Gastroesophageal sphincter (tissue), 4 donors: Measurements from ENCODE around the gene ZMIZ1. TPM values are rescaled to one million over a fixed set of nuclear protein-coding genes. Genes with fewer than 3 reads are reported as not detected.
A peak's percentile ranks its signal among the peaks of the same experiment; 100 is the strongest.

Experiments
- ATAC-seq: fragments of 150-250 bp; one replicate; pipeline ENCODE4 v1.9.1; 2016; ENCODE audit warnings: mild to moderate bottlenecking, moderate library complexity
- H3K27ac ChIP-seq, 4 donors: fragments of 200-600 bp; sonication (generic) in 3 of 4; 1 replicate in 3 of 4; 2 replicates in 1 of 4; pipeline ENCODE4 v1.5.1; 2016 to 2019
- H3K27me3 ChIP-seq: fragments of 200-600 bp; sonication (generic); one replicate; pipeline ENCODE4 v1.5.1; 2019
- H3K36me3 ChIP-seq, 2 donors: fragments of 200-600 bp; sonication (generic); one replicate each; pipeline ENCODE4 v1.5.1; 2019; ENCODE audit warnings: control low read depth in 1 of 2
- H3K4me1 ChIP-seq, 3 donors: fragments of 200-600 bp; sonication (generic); 1 replicate in 2 of 3; 2 replicates in 1 of 3; pipeline ENCODE4 v1.5.1; 2016 to 2019; ENCODE audit warnings: control low read depth in 2 of 3
- H3K4me3 ChIP-seq, 2 donors: fragments of 200-600 bp; sonication (generic); one replicate each; pipeline ENCODE4 v1.5.1; 2019; ENCODE audit warnings: mild to moderate bottlenecking in 1 of 2, moderate library complexity in 1 of 2
- H3K9me3 ChIP-seq, 3 donors: fragments of 200-600 bp; sonication (generic); one replicate each; pipeline ENCODE4 v1.5.1; 2017 to 2019; ENCODE audit warnings: control low read depth in 2 of 3
- CTCF ChIP-seq, 4 experiments: fragments of 200-600 bp in 2 of 4; fragments of 450-650 bp in 2 of 4; sonication (generic) in 1 of 4; IDR thresholded peaks; one replicate each; pipeline ENCODE4 v1.5.1; 2017 to 2019; ENCODE audit warnings: antibody characterized with exemption in 4 of 4, mild to moderate bottlenecking in 2 of 4, moderate library complexity in 2 of 4
- EP300 ChIP-seq: sonication (generic); formaldehyde crosslinking; IDR thresholded peaks from one replicate; pipeline ENCODE4 v1.6.1; 2017; ENCODE audit warnings: antibody characterized with exemption, mild to moderate bottlenecking
- POLR2A ChIP-seq, 2 donors: fragments of 450-650 bp; IDR thresholded peaks; one replicate each; pipeline ENCODE4 v1.6.1; 2017; ENCODE audit warnings: antibody characterized with exemption in 2 of 2, mild to moderate bottlenecking in 2 of 2, moderate library complexity in 1 of 2
- POLR2AphosphoS5 ChIP-seq: sonication (generic); formaldehyde crosslinking; IDR thresholded peaks from one replicate; pipeline ENCODE4 v1.6.1; 2017; ENCODE audit warnings: antibody characterized with exemption
- WGBS, 2 donors: methylation state at CpG; one replicate each; pipeline ENCODE4 v1.1.5; 2018; ENCODE audit warnings: low coverage in 1 of 2; 5-methylcytosine and 5-hydroxymethylcytosine counted together
- total RNA-seq, 4 donors: library from RNA; depleted of rRNA; stranded (reverse); fragments of >200 nt; gene quantifications; one replicate each; pipeline ENCODE4 v1.1.0, GENCODE V29; 2016

Gene ZMIZ1
- total RNA-seq, 4 donors from 2014 or later, result 36.3 to 79.2 (median 67.1) TPM

GRCh38 chr10:79162861-79163665 lies 94.3 kb downstream of the ZMIZ1 start:
- Histone ChIP-seq H3K36me3 (peaks cover 0 to 53% of the 10 kb centered on the region in 2 donors), H3K9me3 (no peaks in the 10 kb centered on the region), H3K4me3 (no peak overlapping the region), H3K27me3 (no peaks in the 10 kb centered on the region), H3K27ac (peak overlapping the region in 3 of 4 donors; percentile 85 to 92 (median 88)), H3K4me1 (peaks cover 18 to 99% (median 77%) of the 10 kb centered on the region in 3 donors)
- no peak for ATAC-seq
- WGBS, 2 donors, result 33 to 60% methylated on average over 1 to 3 of the region's 17 CpGs
- TF ChIP-seq POLR2AphosphoS5 (peak; percentile 89), POLR2A (IDR thresholded peaks at IDR 0.05) (no peak), EP300 (no peak), CTCF (IDR thresholded peaks at IDR 0.05) (no peak)

GRCh38 chr10:79163666-79163975 lies 94.9 kb downstream of the ZMIZ1 start:
- TF ChIP-seq EP300, result no peak
- TF ChIP-seq POLR2A (IDR thresholded peaks at IDR 0.05), result no peak
- TF ChIP-seq CTCF (IDR thresholded peaks at IDR 0.05), result no peak
- no peak for TF ChIP-seq POLR2AphosphoS5
- no peaks in the 10 kb centered on the region for H3K27me3 ChIP-seq
- no peaks in the 10 kb centered on the region for H3K9me3 ChIP-seq
- H3K4me3 ChIP-seq, result no peak overlapping the region
- H3K36me3 ChIP-seq, result peaks cover 0 to 58% of the 10 kb centered on the region in 2 donors
- 68% methylated on average over 3 of the region's 8 CpGs; no CpG with 5 or more reads in 1 of the 2 donors for WGBS, 2 donors
- H3K4me1 ChIP-seq, result peaks cover 18 to 93% (median 71%) of the 10 kb centered on the region in 3 donors
- peak overlapping the region in 3 of 4 donors; percentile 85 to 92 (median 88) for H3K27ac ChIP-seq
- ATAC-seq, result no peak

DNA sequence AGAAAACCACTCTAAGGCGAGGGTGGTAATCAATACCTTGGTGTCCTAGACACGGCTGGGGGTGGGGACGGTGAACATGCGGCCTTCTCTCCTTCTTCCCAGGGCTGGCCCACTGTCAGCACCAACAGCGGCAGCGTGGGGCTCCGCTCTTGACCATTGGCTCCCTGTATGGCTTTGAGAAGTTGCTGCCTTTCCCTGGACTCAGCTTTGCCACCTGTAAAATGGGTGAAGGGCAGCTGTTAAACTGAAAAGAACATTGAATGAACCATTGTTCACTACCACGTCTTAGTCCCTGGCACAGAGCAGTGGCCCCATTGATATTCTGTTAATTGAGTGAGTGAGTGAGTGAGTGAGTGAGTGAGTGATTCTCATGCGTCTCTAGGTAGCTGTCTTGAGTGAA lies 95.3 kb downstream of the ZMIZ1 start:
- TF ChIP-seq CTCF (IDR thresholded peaks at IDR 0.05) (no peak), POLR2A (IDR thresholded peaks at IDR 0.05) (no peak), POLR2AphosphoS5 (no peak), EP300 (no peak)
- Histone ChIP-seq H3K4me1 (peaks cover 16 to 89% (median 67%) of the 10 kb centered on the region in 3 donors), H3K4me3 (no peak overlapping the region), H3K36me3 (peaks cover 0 to 63% of the 10 kb centered on the region in 2 donors), H3K27ac (peak overlapping the region in 1 of 4 donors; percentile 85), H3K27me3 (no peaks in the 10 kb centered on the region), H3K9me3 (no peaks in the 10 kb centered on the region)
- WGBS, 2 donors, result 67 to 87% methylated on average over 1 to 6 of the region's 9 CpGs
- no peak for ATAC-seq

DNA sequence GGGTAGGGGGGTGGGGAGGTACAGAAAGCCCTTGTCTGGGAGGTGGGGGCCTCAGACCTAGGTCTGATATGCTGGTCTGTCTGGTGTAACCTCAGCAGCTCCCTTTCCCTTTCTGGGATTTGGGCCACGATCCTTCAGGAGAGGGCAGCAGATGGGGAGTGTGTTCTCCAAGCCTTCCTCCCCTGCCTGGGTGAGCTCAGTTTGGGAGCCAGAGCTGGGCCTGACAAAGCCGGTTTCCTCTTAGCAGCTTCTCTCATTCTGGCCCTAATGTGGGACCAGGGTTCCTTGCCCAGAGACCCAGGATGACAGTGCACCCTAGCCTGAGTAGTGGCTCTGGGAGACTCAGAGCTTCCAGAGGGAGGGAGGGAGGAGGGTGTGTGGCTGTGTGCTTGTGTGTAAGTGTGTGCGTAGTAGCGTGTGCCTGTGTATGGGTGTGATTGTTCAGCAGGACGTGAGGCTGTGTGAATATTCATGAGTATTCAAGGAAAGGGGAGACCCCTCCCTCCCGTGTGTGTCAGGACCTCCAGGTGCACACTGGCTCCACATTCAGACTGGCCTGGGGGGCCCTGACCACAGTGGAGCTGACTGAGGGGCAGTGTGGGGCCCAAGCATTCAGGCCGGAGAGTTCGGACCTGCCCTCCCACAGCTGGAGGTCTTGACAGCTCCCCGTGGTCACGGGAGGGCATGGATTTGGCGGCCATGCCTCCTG lies 96.5 kb downstream of the ZMIZ1 start:
- Histone ChIP-seq H3K4me3 (no peak overlapping the region), H3K9me3 (no peaks in the 10 kb centered on the region), H3K27ac (peak overlapping the region in 3 of 4 donors; percentile 60 to 85 (median 67)), H3K36me3 (peaks cover 0 to 75% of the 10 kb centered on the region in 2 donors), H3K4me1 (peaks cover 6 to 79% (median 55%) of the 10 kb centered on the region in 3 donors), H3K27me3 (no peaks in the 10 kb centered on the region)
- no peak for ATAC-seq
- 29% methylated on average over 1 of the region's 11 CpGs; no CpG with 5 or more reads in 1 of the 2 donors for WGBS, 2 donors
- TF ChIP-seq CTCF (IDR thresholded peaks at IDR 0.05) (no peak), POLR2A (IDR thresholded peaks at IDR 0.05) (no peak), POLR2AphosphoS5 (no peak), EP300 (no peak)
